ENCODE data around the gene TAGLN3.

Gene TAGLN3

GRCh38 chr3:111998636-111999483 is at the start of gene TAGLN3:
Gene TAGLN3 (plus strand): TSS chr3:111998922. CDS start chr3:111999423, 501 bp downstream.
- in situ Hi-C loops (cut with HindIII; ENCODE audit: low sequenced_read_pairs): no loop called here

GRCh38 chr3:111949712-111950111 is 49.0 kb upstream of the TAGLN3 start:
- in situ Hi-C loops (cut with HindIII; ENCODE audit: low sequenced_read_pairs): loop anchor here (25.0 kb wide), 1 partner anchor 237 kb away; no protein-coding TSS in a partner anchor

DNA sequence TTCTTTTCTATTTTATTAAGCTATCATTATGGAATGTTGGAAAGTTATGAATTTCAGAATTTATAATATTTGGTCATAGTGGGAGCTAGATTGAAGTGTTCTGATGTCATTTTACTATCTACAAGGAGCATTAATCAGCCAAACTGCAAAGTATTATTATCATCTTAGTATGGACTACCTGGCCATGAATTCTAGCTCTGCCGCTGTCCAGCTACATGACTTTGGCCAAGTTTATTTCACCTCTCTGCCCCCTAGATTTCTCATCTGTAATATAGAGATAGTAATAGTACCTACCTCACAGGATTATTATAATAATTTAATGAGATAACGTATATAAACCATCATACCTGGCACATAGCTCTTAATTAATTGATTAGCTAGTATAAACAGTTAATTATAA is 47.7 kb upstream of the TAGLN3 start:
- in situ Hi-C loops (cut with HindIII; ENCODE audit: low sequenced_read_pairs): loop anchor here (25.0 kb wide), 1 partner anchor 239 kb away; no protein-coding TSS in a partner anchor

- in situ Hi-C loops (cut with HindIII; ENCODE audit: low sequenced_read_pairs): loop anchor here (25.0 kb wide), 1 partner anchor 240 kb away; no protein-coding TSS in a partner anchor
Observed at GRCh38 chr3:111952086-111952485, 46.6 kb upstream of the TAGLN3 start.

GRCh38 chr3:111952866-111953450 is 45.8 kb upstream of the TAGLN3 start:
- in situ Hi-C loops (cut with HindIII; ENCODE audit: low sequenced_read_pairs): loop anchor here (25.0 kb wide), 1 partner anchor 241 kb away; no protein-coding TSS in a partner anchor

DNA sequence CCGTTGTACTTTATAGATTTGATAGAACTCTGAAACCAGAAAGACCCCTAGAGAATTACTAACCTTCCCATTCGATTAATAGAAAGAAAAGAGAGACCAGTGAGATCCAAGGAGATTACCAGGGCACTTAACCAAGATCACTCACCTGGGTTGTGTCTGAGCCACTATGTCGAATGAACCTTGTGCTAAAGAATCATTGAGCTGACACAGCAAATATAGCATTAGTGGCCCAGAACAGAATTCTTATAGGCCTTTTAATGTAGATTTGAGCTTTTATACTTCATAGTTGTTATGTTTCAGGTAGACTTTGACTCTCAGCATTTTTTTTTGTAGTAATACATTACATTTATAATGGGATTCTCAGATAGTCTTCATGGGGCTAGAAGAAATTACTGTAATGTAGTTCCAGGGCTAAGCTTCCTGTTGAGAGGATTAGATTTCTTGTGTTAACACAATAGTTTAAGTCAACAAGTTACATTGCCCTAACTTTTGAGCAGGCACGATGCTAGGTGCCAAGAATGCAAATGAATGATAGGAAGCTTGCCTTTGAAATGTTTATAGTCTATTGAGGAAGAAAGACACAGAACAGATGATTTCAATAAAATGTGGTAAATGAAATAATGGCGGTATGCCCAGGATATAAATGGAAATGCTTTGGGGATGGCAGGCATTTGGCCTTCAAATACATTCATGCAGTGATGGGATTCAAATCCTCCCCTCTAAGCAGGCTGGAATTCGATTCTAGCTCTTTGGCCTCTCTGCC is 44.3 kb upstream of the TAGLN3 start:
- in situ Hi-C loops (cut with HindIII; ENCODE audit: low sequenced_read_pairs): loop anchor here (25.0 kb wide), 1 partner anchor 242 kb away; no protein-coding TSS in a partner anchor

DNA sequence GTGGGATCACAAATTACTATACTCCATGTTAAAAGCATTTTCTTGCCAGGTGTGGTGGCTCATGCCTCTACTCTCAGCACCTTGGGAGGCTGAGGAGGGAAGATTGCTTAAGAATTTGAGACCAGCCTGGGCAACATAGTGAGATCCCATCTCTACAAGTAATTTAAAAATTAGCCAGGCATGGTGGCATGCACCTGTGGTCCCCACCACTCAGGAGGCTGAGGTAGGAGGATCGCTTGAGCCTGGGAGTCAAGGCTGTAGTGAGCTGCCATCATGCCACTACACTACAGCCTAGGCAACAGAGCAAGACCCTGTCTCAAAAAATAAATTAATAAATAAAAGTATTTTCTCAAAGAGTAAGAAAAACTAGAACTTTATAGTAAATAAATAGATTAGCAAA is 42.8 kb upstream of the TAGLN3 start:
- in situ Hi-C loops (cut with HindIII; ENCODE audit: low sequenced_read_pairs): loop anchor here (25.0 kb wide), 1 partner anchor 244 kb away; no protein-coding TSS in a partner anchor

DNA sequence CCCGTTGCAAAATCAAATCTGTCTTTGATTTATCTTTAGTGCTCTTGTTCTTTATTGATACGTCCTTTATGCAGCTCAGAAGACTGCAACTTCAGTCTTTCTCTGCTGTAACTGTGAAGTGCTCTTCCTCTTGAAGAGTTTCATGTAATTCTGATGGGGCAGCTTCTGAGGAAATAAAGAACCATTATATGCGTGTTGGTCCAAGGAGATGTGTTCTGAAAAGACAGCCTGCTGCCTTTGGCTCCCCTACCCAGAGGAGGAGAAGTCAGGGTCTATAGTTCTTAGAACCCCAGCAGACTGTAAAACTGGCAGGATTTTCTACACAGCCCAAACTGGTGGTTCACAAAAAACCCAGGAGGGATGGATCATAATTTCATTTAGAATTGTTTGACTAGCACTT is 42.3 kb upstream of the TAGLN3 start:
- in situ Hi-C loops (cut with HindIII; ENCODE audit: low sequenced_read_pairs): loop anchor here (25.0 kb wide), 1 partner anchor 244 kb away; no protein-coding TSS in a partner anchor

GRCh38 chr3:111956995-111957734 is 41.6 kb upstream of the TAGLN3 start:
- in situ Hi-C loops (cut with HindIII; ENCODE audit: low sequenced_read_pairs): loop anchor here (25.0 kb wide), 1 partner anchor 245 kb away; no protein-coding TSS in a partner anchor

DNA sequence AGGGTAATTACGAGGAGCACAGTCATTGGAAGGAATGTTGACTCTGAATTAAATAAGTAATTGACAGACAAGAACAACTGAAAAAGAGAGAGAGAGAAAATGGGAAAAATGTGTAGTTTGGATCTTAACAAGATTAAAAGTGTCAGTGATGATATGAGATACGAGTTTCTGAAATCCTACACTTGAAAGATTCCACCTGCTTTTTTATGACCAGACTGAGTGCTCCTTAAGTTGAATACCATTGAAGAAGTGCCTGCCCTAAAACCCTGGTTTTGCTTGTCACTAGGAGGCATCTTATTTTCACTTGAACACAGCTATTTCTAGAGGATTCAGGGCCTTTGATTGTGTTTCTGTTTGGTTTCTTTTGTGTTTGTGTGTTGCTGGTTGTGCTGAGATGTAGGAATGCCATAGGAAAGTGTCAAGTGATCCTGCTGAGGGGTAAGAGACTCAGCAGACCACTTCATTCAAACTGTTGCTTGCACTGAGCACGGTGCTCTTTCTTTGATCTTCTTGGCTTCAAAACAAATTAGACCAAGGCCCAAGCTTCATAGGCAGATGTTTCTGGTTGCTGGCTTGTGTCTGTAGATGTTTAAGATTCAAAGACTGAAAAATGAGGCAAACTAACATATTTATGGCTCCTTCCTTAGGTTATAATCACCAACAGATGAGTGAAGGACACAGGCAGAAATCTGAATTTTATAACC is 37.1 kb upstream of the TAGLN3 start:
- in situ Hi-C loops (cut with HindIII; ENCODE audit: low sequenced_read_pairs): loop anchor here (25.0 kb wide), 1 partner anchor 249 kb away; no protein-coding TSS in a partner anchor

- in situ Hi-C loops (cut with HindIII; ENCODE audit: low sequenced_read_pairs): loop anchor here (25.0 kb wide), 1 partner anchor 251 kb away; no protein-coding TSS in a partner anchor
Observed at GRCh38 chr3:111963424-111963823, 35.3 kb upstream of the TAGLN3 start.

DNA sequence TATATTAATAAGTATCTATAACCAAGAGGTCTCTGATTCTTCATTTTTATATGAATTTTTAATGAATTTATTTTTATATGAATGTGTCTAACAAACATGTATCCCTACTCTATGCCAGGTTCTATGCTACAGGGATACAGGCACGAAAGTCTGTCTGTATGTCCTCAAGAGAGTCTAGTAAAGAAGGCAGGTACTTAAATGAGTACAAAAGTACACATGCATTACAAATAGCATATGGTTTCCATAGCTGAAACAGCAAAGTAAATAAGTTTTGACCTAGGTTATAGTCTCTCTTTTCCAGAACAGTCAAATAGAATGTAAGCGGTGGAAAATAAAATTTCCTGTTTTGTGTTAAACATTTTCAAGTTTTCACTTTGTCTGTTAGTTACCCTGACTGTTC is 33.2 kb upstream of the TAGLN3 start:
- in situ Hi-C loops (cut with HindIII; ENCODE audit: low sequenced_read_pairs): loop anchor here (25.0 kb wide), 1 partner anchor 253 kb away; no protein-coding TSS in a partner anchor

GRCh38 chr3:111967068-111967467 is 31.7 kb upstream of the TAGLN3 start:
- in situ Hi-C loops (cut with HindIII; ENCODE audit: low sequenced_read_pairs): loop anchor here (25.0 kb wide), 1 partner anchor 255 kb away; no protein-coding TSS in a partner anchor

GRCh38 chr3:111967651-111968274 is 31.0 kb upstream of the TAGLN3 start:
- in situ Hi-C loops (cut with HindIII; ENCODE audit: low sequenced_read_pairs): loop anchor here (25.0 kb wide), 1 partner anchor 255 kb away; no protein-coding TSS in a partner anchor

DNA sequence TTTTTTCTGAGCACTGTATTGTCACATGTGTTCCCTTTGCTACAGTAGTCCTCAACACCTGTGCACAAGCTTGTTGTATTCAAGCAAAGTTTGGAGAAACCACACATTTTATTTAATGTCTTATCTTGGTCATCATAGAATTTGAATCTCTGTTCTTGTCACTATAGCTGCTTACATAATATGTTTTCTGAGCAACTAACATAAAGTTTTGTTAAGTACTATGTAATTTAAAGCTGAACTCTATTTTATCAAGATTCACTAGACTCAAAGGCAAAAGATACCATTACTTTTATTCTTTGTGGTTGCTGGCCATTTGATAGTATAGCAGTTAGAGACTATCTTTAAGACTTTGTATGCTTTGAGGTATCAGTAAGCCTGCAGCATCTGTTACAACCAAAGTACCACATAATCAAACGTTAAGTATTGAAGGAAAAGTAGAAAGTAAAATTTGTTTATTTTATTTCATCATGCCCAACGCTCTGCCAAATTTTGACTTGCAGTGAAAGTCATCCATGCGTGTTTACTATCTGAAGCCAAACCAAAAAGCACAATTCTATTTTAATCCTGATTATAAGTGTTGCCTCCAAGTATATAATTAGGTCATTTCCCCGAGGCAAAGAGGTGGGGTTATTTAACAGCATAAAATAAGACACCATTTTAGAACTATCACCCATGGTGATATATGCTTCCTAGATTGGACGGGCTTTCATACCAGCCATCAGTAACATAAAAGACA is 30.2 kb upstream of the TAGLN3 start:
- in situ Hi-C loops (cut with HindIII; ENCODE audit: low sequenced_read_pairs): loop anchor here (25.0 kb wide), 1 partner anchor 256 kb away; no protein-coding TSS in a partner anchor

GRCh38 chr3:111970376-111970775 is 28.3 kb upstream of the TAGLN3 start:
- in situ Hi-C loops (cut with HindIII; ENCODE audit: low sequenced_read_pairs): loop anchor here (25.0 kb wide), 1 partner anchor 258 kb away; no protein-coding TSS in a partner anchor

GRCh38 chr3:111971533-111972130 is 27.1 kb upstream of the TAGLN3 start:
- in situ Hi-C loops (cut with HindIII; ENCODE audit: low sequenced_read_pairs): loop anchor here (25.0 kb wide), 1 partner anchor 259 kb away; no protein-coding TSS in a partner anchor
